IPS DF 4.7 (cell line): ENCODE data around the gene CAMK2N1.

ENCODE experiments used
- DNase-seq: peaks from one replicate; pipeline ENCODE4 v3.0.0-alpha.2; 2013; ENCODE audit warnings: low spot score; ENCODE audit errors: extremely low read depth

Gene CAMK2N1

GRCh38 chr1:20479840-20480239, 6.2 kb downstream of the CAMK2N1 start:
- no peak for DNase-seq

DNA sequence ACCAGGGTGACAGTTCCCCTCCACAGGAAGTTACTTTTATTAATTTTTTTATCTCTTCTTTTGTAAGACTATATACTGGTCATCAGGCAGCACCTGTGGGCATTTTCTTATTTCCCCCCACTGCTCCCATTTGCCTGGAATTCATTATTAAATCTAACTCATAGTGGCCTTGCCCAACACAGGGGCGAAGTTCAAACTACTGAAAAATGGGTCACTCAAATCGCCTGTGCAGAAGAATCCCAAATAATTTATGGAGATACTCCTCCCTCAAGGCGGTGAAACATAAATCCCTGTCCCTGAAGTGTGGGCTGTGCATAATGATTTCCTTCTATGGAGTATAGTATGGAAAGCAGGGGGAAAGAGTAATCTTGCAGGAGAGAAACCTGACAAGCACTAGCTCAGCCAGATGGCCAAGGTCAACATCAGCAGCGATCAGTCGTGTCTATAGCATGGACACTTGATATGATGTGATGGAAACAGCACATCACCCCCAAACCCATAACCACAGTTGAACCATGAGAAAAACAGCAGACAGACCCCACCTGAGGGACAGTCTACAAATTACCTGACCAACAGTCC, 7.9 kb downstream of the CAMK2N1 start:
- no peak for DNase-seq

GRCh38 chr1:20477348-20478056, 8.5 kb downstream of the CAMK2N1 start:
- DNase-seq: no peak

DNA sequence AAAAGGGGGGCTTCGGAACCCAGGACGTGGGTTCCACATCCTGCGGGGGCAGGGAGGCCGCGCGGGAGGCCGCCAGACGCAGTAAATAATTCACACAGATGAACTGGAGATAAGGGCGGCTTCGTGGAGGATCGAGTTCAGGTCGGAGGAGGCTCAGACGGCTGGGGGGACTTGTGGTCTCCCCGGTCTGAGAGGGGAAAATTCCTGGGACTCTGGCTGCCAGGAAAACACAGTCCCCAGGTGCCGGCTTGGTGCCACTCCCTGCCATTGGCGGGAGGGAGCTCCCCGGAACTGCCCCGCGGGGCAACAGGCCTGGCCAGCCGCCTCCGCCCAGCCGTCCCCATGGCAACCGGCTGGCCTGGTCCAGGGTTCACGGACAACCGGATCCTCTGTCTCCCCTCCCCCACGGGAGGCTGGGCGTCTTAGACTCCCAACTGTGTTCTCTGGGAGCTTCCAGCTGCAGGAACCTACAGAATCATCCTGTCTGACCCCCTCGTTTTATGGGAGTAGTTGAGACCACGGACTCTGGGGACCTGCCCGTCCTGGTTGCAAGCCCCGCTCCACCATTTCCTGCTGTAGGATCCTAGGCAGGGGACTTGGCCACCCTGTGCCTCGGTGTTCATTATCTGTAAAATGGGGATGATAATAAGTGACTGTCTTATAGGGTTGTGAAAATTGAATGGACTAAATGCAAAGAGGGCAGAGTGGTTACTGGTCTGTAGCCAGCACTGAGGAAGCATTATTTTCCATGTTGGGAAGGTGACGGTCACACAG, 9.6 kb downstream of the CAMK2N1 start:
- no peak for DNase-seq

- no peak for DNase-seq
These were observed 11.0 kb downstream of the CAMK2N1 start for GRCh38 chr1:20474996-20475395.

DNA sequence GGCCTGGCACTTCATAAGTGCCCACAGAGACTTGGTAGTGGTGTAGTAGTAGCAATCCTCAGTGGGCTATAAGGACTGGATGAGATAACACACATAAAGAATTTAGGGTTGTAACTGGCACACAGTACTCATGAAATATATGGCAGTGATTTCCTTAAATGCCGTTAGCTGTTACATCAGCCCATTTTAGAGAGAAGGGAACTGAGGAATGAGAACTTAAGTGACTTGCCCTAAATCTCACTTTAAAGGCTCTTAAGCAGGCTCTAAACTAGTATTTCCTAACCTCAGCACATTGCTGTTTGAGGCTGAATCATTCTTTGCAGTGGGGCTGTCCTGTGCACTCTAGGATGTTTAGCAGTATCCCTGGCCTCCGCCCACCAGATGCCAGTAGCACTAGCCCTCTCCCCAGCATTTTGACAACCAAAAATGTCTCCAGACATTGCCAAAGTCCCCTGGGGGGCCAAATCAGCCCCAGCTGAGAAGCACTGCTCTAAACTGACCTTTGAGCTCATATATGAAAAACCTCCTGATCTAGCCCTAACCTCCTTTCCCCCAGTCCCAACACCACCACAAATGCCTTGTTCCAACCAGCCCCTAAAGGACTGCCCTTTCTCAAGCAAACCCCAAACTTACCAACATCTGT, 11.6 kb downstream of the CAMK2N1 start:
- no peak for DNase-seq

DNA sequence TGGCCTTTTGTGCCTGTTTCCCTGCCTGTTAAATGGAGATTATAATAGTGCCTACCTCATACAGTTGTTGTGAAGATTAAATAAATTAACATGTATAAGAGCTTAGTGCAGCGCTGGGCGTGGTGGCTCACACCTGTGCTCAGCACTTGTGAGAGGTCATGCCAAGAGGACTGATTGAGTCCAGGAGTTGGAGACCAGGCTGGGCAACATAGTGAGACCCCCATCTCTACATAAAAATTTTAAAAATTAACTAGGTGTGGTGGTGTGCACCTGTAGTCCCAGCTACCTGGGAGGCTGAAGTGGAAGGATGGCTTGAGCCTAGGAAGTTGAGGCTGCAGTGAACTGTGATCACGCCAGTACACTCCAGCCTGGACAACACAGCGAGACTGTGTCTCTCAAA, 12.1 kb downstream of the CAMK2N1 start:
- DNase-seq: no peak

DNA sequence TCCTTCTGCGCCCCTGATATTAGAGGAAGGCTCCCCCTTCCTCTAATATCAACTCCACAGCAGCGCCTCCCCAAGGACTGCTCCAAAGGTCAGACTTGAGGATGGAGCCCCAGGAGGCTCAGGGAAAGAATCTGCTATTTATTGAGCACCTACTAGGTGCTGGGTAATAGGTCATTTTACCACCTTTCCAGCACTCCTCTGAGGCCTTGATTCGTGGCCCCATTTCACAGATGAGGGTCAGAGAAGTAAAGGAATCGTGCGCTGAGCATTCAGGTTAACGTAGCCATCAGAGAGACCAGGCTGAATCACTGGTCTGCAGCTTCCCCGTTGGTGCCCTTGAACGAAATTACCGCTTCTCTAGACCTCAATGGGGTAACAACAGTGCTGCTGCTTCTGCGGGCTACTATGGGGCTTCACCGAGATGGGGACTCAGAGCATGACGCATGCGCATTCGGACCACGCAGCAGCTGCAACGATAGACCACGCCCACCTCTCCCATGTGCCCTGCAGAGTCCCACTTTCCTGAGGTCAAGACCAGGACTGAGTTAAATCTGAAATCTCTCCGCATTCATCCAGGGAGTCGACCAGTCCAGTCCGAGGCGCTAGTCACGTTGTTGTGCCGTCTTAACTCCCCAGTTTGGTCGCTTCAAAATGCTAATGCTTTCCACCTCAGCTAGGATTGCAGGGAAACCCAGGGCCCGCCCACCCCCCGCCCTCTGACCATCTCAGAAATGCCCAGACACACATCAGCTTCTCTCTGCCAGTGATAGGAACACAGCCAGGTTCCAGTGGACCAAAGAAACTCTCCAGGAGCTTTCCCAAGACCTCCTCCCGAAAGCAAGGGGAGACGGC, 12.9 kb downstream of the CAMK2N1 start:
- DNase-seq: no peak

DNA sequence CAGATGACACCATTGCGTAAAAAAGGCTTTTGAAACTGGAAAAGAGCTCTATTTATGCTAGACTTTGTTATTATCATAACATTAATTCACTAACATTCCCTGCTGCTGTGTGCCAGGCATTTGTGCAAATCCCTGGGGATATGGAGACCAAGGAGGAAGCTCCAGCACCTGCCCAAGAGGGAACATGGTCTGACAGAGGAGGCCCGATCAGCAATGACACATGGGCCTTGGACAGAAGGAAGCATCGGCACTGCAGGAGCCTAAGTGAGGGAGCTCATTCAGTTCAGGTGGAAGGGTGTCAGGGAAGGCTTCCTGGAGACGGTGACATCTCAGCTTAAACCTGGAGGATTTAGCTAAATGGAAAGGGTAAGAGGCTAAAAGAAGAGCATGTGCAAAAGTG, 13.9 kb downstream of the CAMK2N1 start:
- no peak for DNase-seq

DNA sequence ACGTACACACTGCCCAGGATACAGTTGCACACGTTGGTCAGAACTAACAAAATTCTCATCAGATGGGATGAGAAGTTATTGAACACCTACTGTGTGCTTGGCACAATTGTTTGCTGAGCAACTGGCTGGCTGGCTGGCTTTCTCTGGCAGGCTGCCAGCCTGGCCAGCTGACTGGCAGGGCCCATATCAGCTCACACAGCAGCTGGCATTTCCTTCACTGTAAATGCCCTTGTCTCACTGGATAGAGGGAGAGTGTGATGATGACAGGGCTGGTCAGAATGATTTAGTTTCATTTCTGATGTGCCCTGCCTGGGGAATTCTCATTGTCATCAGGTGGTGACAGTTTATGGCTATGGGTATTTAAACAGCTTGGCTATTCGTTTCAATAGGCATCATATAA, 15.8 kb downstream of the CAMK2N1 start:
- DNase-seq: no peak

DNA sequence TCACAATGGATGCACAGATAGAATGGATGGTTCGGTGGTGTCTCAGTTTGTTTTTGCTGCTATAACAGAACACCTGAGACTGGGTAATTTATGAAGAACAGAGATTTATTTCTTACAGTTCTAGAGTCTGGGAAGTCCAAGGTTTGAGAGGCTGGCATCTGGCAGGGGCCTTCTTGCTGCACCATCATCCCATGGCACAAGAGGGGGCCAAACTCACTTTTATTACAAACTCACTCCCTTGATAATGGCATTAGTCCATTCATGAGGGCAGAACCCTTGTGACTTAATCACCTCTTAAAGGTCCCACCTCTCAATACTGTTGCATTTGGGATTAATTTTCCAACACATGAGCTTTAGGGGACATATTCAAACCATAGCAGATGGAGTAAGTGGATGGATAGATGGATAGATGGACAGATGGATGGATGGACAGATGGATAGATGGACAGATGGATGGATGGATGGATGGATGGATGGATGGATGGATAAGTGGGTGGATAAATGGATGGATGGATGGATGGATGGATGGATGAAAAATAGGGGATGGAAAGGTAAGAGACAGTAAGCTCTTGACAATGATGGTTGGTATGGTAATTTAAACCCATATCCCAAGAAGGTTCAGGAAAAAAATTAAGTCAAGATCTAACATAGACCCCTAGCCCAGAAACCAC, 16.5 kb downstream of the CAMK2N1 start:
- DNase-seq: no peak

GRCh38 chr1:20466273-20466672, 19.7 kb downstream of the CAMK2N1 start:
- no peak for DNase-seq

GRCh38 chr1:20465187-20465586, 20.8 kb downstream of the CAMK2N1 start:
- no peak for DNase-seq

GRCh38 chr1:20463502-20463901, 22.5 kb downstream of the CAMK2N1 start:
- DNase-seq: no peak

DNA sequence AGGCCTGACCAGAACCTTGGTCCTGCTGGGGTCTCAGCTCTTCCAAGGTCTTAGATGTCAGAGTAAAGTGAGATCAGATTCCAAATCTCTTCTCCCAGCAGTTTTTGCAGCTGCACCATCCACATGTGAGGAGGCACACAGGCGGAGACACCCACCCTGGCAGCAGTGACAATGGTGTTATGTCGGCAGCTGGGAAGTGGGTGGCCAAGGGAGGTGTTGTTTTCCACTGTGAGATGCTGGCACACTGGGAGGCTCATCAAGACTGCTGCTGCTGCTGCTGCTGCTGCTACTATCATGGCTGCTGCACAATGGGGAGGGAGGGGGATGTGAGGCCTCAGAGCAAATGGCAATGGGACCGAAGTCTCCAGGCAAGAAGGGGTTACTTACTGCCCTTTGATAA, 23.6 kb downstream of the CAMK2N1 start:
- no peak for DNase-seq

DNA sequence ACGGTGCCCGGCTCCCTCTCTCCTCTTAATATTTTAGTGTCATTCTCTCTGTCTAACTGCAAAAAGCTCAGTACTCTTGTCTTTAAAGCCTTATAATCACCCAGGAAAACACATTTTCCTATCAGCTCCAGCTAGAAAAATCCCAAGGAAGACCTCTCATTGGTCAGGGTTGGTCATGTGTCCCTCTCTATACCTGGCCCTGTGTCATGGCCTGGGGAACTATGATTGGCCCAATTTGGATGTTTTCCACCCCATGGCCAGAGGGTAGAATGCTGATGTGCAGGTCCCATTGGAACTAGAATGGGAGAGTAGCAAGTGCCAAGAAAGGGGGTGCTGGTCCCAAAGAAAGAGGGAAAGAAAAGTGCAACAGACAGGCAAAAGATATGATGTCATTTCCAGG, 27.3 kb downstream of the CAMK2N1 start:
- DNase-seq: no peak

DNA sequence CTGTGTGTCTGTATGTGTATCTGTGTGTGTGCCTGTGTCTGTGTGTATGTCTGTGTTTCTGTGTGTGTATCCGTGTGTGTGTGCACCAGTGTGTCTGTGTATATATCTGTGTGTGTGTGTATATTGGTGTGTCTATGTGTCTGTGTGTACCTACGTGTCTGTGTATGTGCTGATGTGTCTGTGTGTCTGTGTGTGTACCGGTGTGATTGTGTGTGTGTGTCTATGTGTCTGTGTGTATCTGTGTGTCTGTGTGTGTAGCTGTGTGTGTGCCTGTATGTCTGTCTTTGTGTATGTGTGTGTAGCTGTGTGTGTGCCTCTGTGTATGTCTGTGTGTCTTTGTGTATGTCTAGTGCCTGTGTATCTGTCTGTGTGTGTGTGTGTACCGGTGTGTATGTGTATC, 32.0 kb downstream of the CAMK2N1 start:
- DNase-seq: no peak

DNA sequence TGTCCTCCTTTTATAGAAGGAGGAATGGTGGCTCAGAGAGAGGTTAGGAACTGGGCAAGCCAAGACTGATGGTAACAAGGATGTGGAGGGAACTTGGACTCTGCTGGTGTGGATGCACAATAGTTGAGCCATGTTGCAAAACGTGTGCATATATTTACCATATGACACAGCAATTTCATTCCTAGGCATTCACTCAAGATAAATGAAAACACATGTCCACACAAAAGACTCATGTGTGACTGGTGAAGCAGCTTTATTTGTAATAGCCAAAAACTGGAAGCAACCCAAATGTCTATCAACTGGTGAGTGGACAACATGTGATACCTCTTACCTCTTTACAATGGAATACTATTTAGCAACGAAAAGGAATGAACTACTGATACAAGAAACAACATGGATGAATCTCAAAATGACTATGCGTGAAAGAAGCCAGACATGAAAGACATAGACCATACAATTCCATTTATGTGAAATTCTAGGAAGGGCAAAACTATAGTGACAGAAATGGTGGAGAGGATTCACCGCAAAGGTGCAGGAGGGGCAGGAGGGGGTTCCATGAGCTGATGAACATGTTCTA, 36.2 kb downstream of the CAMK2N1 start:
- DNase-seq: no peak

- DNase-seq: no peak
These were observed 37.3 kb downstream of the CAMK2N1 start for GRCh38 chr1:20448671-20449071.

DNA sequence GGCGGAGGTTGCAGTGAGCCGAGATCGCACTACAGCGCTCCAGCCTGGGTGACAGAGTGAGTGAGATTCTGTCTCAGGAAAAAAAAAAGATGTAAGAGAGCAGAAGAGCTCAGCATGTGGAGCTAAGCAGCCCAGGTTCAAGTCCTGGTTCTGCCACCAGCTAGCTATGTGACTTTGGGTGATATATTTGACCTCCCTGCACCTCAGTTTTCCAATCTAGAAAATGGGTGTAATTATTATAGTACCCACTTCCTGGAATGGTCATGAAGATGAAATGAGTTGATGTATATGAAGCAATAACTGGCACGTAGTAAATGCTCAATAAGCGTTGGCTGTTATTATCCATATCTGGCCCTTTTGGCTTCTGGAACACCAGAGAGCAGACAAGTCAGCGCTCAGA, 38.2 kb downstream of the CAMK2N1 start:
- DNase-seq: no peak
